Fibroblast of the conjunctiva (primary cell): ENCODE data around the gene MEGF6.
"Not testable (repeated sequence)": the region's sequence is repeated elsewhere in the genome, so short reads cannot be mapped to it uniquely, and the experiment has no call there.

Experiments
- DNase-seq: peaks from one replicate; pipeline ENCODE4 v3.0.0-alpha.2; 2010; ENCODE audit warnings: low read depth

The MEGF6 gene

GRCh38 chr1:3595949-3596348, 15.4 kb downstream of the MEGF6 start:
- no peak for DNase-seq

- no peak for DNase-seq
Measured at GRCh38 chr1:3594706-3595377, 16.5 kb downstream of the MEGF6 start.

- DNase-seq, result no peak
Measured at GRCh38 chr1:3593745-3594144, 17.6 kb downstream of the MEGF6 start.

- DNase-seq, result no peak
Measured at GRCh38 chr1:3593334-3593733, 18.0 kb downstream of the MEGF6 start.

GRCh38 chr1:3590951-3591865, 20.1 kb downstream of the MEGF6 start:
- no peak for DNase-seq

- DNase-seq, result no peak
Measured at GRCh38 chr1:3590139-3590763, 21.1 kb downstream of the MEGF6 start.

GRCh38 chr1:3588395-3588794, 22.9 kb downstream of the MEGF6 start:
- DNase-seq, result no peak

GRCh38 chr1:3586986-3587759, 24.1 kb downstream of the MEGF6 start:
- no peak for DNase-seq

GRCh38 chr1:3585940-3586568, 25.3 kb downstream of the MEGF6 start:
- DNase-seq, result no peak

GRCh38 chr1:3585353-3585868, 25.9 kb downstream of the MEGF6 start:
- DNase-seq, result not testable (repeated sequence)

- DNase-seq, result no peak
Measured at GRCh38 chr1:3584915-3585314, 26.4 kb downstream of the MEGF6 start.

- DNase-seq, result not testable (repeated sequence)
Measured at GRCh38 chr1:3583751-3584150, 27.6 kb downstream of the MEGF6 start.

- no peak for DNase-seq
Measured at GRCh38 chr1:3581296-3582036, 29.8 kb downstream of the MEGF6 start.

- DNase-seq, result no peak
Measured at GRCh38 chr1:3580231-3580630, 31.1 kb downstream of the MEGF6 start.

GRCh38 chr1:3579626-3580025, 31.7 kb downstream of the MEGF6 start:
- DNase-seq, result no peak

GRCh38 chr1:3578906-3579305, 32.4 kb downstream of the MEGF6 start:
- DNase-seq, result no peak

GRCh38 chr1:3578433-3578805, 32.9 kb downstream of the MEGF6 start:
- DNase-seq, result no peak

GRCh38 chr1:3577711-3578432, 33.4 kb downstream of the MEGF6 start:
- DNase-seq, result no peak

GRCh38 chr1:3577300-3577699, 34.0 kb downstream of the MEGF6 start:
- DNase-seq, result no peak

- no peak for DNase-seq
Measured at GRCh38 chr1:3575993-3576392, 35.3 kb downstream of the MEGF6 start.
